GM18909 (cell line): ENCODE measurements around the gene GRIK2.

Source experiments
- ATAC-seq: cut with Tn5 transposase; IDR thresholded peaks from one replicate; pipeline ENCODE4 v1.9.1; 2021; ENCODE audit warnings: mild to moderate bottlenecking; ENCODE audit not compliant: unreplicated experiment, poor library complexity

The GRIK2 gene

DNA sequence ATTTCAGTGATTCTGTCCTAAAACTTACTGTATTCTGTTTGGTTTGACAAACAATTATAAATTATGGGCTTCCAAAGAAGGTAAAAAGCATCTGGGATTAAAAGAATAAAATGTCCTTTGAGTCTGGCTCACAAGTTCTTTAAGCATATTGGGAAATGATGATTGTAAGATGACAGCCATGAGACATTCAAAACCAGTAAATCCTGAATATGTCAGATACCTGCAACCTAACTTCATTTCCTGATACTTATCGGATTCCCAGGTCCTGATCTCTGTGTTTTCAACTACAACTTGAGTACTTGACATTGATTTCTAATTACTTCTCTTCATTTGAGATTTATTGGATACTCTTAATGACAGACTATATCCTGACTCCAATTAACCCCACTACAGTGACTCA lies 446.6 kb downstream of the GRIK2 start:
- ATAC-seq = no peak

DNA sequence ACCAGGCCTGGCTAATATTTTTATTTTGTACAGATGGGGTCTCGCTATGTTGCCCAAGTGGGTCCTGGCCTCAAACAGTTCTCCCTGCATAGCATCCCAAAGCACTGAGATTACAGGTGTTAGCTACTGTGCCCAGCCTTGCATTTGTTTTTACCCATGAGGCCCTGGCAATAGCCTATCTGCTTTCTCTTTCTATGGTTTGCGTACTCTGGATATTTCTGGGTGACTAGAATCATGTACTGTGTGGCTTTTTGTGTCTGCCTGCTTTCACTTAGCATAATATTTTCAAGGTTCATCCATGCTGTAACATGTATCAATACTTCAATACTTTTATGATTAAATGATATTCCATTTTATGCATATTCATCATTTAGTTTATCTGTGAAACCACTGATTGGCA lies 451.7 kb downstream of the GRIK2 start:
- no peak for ATAC-seq

DNA sequence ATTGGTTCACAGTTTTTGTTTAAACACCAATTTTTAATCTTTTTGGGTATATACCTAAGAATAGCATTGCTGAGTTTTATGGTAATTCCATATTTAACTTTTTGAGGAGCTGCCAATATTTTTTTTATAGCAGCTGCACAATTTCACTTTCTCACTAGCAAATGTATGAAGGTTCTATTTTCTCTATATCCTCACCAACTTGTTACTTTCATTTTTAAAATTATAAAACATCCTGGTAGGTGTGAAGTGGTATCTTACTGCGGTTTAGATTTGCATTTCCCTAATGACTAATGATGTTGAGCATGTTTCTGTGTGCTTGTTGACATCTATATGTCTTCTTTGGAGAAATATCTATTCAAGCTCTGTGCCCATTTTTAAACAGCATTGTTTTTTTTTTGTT lies 452.1 kb downstream of the GRIK2 start:
- no peak for ATAC-seq

DNA sequence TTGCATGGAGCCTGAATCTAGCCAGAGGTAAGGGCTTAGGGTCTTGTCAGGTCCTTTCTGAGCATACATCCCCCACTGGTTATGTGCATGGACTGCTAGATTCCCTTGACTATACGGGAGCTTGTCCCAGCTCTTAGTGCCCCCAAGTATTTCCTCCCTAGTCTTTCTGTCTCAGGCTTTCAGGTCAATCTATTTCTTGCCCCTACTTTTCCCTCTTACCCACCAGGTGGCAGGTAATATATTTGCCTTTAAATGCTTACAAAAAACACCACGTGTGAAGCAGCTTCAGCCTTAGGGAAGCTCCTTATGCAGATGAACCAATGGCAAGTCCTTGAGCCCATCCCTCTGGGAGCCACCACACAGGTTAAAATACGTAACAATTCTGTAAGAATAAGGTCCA lies 454.2 kb downstream of the GRIK2 start:
- no peak for ATAC-seq

DNA sequence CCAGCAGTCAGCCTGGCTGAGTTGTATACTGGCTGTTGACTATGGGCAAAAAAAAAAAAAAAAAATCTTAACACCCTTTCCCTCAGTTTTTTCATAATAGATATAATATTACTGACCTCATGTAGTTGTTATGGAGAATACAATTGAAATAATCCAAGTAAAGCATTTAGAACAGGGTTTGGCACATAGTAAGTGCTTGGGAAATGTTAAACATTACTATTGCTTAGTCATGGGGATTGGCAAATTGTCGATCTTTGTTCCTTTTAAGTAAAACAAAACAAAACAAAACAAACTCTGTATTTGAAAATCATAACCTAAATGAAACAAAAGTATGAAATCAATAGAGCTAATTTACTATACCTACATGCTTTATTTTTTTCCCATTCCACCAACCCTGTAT lies 458.4 kb downstream of the GRIK2 start:
- no peak for ATAC-seq

DNA sequence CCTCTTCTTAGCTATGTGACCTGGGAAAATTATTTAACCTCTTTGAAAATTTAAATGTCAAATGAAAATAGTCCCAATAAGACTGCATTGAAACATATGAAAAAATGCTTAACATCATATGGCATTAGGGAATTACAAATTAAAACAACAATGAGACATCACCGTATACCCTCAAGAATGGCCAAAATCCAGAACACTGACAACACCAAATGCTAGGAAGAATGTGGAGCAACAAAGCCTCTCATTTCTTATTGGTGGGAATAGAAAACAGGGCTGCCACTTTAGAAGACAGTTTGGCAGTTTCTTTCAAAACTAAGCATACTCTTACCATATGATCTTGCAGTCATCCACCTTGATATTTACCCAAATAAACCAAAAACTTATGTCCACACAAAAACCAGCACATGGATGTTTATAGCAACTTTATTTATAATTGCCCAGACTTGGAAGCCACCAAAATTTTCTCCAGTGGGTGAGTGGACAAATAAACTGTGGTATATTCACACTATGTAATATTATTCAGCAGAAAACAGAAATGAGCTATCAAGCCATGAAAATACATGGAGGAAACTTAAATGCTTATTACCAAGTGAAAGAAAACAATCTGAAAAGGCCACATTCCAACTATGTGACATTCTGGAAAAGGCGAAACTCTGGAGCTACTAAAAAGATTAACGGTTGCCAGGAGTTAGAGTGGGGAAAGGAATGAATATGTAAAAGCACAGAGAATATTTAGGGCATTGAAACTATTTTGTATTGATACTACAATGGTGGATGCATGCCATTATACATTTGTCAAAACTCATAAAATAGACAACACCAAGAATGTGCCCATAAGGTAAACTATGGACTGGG lies 459.9 kb downstream of the GRIK2 start:
- no peak for ATAC-seq

DNA sequence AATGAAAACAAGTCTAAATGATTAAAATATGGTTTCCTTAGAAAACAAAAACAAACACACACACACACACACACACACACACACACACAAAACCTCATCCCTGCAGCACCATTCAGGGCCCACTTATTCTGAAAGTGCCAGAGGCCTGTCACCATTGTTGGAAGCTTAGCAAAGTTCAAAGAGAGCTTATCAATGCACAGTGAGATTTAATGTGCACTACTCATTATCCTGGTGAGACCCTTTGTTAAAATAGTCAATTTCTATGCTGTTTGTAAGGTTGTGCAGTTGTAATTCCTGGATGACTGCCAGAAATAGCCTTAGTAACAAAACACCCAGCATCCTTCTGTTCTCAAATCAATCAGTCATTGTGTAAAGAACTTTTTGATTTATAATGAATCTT lies 482.9 kb downstream of the GRIK2 start:
- no peak for ATAC-seq

DNA sequence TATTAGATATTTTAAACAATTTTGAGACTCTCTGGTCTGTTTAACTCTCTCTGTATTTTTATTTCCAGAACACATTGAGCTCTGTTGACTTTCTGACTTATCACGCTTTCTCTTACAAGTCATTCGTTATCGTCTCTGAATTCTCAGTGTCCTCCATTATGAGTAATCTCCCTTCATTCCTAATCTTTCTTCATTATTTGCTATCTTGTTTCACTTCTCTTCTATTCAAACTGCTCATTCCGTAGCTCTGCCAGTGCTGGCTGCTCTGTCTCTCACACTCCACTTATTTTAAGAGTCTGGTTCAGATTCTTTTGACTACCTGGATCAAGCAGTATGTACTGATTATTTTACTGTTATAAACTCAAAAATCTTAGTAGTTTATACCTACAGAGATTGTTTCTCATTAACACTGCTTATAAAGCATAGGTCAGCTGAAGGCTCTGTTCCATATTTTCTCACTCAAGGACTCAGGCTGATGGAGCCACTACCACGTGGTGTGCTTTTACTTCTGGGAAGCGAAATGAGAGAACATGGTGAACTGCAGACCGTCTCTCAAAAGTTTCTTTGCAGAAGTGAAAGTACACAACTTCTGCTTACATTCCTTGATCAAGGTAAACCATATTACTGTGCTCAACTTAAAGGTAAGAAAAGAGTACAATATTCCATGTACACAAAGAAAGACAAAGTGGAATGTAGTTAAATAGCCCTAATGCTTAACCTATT lies 485.2 kb downstream of the GRIK2 start:
- no peak for ATAC-seq

DNA sequence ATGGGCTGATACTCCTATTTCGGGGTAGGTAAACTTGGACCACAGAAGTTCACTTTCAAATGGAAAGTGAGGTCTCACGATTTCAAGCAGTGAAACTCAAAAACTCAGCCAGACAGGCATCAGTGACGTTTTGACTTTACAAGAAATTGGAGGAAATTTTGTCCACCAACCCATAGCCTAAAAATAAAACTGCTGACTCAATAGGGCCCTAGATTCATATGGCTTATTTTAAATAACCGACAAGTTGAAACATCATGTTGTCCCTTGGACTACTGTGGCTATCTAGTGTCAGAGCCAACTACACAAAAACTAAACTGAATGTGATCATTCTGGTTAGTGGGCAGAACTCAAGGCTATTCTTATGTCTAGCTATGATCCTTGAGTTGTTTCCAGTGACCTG lies 486.3 kb downstream of the GRIK2 start:
- ATAC-seq = no peak

DNA sequence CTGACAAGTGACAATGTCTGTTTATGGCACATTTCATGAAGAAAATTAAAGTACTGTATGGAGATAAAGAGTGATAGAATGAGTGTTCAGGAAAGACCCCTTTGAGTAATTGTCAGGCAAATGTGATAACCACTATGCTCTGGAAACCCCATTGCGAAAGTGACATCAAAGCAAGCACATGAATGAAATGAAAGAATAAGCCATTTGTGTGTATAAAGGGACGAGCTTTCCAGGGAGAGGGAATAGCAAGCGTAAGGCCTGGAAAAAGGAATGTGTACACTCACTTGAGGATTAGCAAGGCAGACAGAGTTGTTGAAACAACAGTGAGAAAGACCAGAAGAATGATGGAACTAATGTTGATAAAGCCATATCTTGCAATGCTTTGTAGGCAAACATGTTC lies 490.0 kb downstream of the GRIK2 start:
- ATAC-seq = no peak

DNA sequence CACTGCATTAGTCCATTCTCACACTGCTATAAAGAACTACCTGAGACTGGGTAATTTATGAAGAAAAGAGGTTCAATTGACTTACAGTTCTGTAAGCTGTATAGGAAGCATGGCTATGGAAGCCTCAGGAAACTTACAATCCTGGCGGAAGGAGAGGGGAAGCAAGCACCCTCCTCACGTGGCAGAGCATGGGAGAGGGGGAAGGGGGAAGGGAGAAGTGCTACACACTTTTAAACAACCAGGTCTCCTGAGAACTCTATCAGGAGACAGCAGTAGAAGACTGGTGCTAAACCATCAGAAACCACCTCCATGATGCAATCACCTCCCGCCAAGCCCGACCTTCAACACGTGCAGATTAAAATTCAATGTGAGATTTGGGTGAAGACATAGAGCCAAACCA lies 494.0 kb downstream of the GRIK2 start:
- no peak for ATAC-seq

DNA sequence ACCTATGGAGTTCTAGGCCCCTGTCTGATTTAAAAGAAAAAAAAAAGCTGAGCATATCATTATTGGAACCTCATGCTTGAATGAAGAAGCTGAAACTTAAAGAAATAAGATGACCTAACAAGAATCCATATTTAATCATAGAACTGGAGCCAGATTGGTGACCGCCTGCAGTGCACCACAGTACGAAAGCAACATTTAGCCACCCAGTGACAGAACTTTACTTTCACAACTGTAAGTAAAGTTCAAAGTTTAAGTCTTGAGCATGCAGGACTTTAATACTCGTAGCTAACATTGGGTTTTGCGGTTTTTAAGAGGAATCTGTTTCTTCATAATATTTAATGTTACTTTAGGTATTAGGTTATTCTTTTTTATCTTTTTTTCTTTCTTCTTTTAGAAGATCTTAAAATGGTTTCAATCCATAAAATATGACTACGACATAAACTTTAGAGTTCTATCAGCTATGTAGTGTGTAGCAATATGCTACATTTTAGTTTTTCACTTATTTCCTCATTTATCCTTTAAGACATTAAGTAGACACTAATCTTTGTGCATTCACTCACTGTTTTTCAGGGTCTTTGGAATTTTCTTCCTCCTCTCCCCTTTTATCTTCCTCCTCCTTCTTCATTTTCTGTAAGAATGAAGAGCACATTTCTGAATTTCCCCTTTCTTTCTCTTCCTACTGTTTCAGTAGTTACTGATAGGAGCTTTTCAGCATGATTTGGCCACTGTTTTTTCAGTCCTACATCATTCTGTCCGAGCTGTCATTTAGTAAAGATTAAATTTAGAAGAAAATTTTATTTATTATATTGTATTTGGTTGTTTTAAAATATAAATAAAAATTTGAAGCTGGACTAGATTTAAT lies 514.1 kb downstream of the GRIK2 start:
- no peak for ATAC-seq

DNA sequence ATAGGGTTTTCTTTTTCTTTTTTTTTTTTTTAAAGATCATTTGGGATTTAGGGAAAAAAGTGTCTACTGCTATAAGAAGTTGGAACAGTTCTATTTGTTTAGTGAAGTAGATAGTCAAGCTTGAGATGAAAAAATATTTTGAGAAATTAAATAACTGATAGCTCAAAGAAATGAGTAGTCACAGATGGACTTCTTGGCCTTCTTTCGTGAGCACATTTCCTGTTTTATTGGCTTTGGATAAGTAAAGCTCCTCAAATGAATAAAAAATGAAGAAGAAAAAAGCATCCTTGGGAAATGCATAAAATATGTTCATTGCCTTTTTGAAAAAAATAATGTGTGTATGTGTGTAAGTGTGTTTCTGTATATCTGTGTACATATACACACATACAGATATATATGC lies 515.9 kb downstream of the GRIK2 start:
- ATAC-seq = no peak

DNA sequence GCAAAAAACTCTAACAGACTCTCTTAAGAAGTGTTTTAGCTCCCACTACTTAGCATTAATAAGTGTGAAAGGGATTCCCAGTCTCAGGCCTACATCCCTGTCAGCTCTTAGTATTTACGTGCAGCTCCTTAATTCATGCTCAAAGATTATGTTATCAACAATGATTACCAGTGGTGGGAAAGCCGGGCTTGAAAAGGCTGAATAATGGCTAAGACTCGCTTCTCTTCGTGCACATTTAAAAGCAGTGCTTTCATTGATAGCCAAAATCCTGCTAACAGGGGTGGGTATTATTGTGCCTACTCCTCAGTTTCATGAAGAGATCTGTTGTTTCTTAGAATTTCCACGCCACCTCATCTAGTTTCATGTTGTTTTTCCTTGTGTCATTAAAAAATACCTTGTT lies 518.8 kb downstream of the GRIK2 start:
- no peak for ATAC-seq

DNA sequence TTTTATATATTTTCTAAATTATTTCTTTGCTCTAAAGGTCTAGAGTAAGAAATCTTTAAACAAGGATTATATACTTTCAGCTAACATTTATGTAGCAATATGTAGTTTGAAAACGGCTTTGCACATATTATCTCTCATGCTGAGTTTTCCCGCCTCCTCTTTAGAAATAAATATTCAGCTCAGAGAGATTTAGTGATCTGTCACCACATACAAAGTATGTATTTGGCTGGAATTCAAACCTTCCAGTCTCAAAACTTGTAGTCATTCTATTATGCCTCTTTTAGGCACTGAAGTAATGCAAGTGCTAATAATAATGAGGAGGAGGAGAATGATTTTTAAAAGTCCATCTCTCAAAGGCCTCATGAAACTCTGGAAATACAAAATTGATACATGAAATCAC lies 525.0 kb downstream of the GRIK2 start:
- ATAC-seq = no peak

DNA sequence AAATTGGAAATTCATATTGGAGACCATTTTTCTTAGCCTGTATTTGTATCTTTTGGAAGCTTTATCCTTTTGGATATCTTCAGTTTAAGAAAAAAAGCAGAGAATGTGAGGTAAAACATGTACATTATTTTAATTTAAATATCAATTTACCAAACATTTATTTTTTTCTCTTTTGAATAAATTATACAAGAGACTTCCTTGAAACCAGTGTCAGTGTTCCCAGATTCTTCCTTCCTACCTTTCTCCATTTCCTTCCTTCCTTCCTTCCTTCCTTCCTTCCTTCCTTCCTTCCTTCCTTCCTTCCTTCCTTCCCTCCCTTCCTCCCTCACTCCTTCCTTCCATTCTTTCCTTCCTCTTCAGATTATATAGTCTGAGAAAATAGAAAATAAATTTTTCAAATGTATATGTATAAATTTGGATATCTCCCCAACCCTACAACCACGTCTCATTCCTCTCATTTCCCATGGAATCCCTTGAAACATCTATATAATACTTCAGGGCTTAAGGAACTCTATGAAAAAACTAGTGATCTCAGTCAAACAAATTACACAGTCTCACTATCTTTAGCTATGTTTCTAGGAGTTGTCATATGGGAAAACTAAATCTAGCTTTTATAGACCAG lies 528.4 kb downstream of the GRIK2 start:
- ATAC-seq = no peak

DNA sequence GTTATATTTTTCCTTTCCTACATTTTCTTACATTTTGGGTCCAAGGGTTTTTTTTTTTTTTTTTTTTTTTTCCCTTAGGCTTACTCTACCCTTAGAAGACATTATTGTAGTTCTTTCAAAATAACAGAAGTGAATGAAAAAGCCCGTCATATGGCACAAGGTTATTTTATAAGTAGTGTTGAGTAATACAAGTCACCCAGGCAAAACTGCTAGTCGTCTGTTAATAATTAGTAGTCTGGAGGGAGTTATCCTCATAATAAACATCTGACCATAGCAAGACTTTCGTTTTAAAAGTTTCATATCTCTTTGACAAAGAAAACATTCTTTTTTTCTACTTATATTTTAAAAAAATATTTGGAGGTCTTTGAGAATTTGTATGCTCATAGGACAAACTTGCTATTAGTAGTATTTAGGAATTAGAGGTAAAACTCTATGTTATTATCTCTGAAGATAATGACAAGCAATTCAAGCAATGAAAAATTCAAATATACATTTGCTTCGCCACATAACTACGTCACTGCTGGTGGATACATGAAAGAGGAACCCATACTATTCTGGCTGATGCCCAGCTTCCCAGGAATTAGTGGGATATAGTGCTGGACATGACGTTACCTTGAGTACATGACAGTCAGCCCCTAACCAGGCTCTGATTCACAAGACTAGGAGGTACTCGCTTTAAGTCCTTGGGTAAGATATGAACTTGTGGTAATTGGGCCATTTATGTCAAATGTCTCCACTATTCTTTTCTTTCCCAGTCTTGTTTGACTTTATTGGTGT lies 532.8 kb downstream of the GRIK2 start:
- ATAC-seq = no peak

DNA sequence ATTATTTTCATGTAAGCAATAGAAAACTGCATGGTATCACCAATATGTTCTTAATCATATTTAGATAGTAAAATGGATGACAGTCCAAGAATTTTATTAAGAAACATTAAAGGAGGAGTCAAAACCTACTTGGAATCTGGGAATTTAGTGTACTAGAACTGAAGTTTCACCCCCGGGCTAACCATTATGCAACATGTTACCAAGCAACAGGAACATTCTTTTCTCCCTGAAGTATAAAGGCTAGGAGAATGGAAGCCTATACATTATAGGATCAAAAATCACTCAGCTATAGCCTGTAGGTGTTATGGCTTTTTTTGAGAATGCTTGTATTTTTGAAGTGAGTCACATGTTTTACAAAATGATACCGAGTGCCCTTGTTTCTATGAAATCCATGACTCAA lies 538.3 kb downstream of the GRIK2 start:
- ATAC-seq = no peak

DNA sequence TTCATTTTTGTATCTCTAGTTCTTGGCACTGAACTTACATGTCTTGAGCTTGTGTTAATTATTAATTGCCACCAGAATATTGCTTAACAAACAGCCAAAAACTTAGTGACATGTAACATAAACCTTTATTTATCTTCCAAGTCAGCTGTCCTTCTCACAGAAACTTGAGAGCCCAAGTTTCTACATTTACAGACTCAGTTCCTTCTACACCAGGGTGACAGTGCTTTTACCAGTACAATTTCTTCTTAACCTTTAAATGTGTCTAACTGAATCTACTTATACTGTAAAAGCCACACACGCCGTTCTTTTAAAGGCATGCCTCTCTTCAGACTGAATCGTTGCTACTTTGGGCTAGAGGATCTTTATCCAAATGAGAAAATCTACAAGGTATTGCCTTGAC lies 539.2 kb downstream of the GRIK2 start:
- no peak for ATAC-seq

DNA sequence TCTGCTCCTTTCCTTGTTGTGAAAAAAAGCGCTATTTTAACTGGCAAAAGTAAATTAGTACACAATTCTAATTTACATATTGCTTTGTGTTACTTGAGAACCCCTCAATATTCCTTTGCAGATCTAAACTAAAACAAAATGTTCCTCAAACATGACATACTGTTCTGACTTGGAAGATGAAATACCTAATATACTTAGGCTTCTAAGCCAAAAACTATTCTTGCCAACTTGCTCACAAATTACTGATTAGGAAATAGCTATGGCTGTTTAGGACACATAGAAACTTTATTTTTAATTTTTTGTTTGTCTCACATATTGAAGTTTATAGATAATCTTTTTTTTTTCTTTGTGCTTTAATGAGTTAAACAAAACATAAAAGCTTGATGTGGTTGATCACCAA lies 542.2 kb downstream of the GRIK2 start:
- no peak for ATAC-seq
